GM12892 (cell line): Measurements from ENCODE around the gene LNX1.

Experiments
- DNase-seq: peaks from one replicate; pipeline ENCODE4 v3.0.0; 2011; ENCODE audit not compliant: insufficient read length
- FAIRE-seq: peaks from 2 replicates; lab custom pipeline; 2011; peaks lifted over from hg19 to GRCh38; lab: Jason Lieb, UNC
- POLR2A ChIP-seq: IDR thresholded peaks from 2 replicates; pipeline ENCODE4 v1.6.1; 2011; ENCODE audit warnings: low read depth, low read length, control low read depth
- POLR2AphosphoS5 ChIP-seq: IDR thresholded peaks from 2 replicates; pipeline ENCODE4 v1.6.1; 2011; ENCODE audit warnings: low read depth, low read length, control low read depth
- TAF1 ChIP-seq: IDR thresholded peaks from 2 replicates; pipeline ENCODE4 v1.6.1; 2011; ENCODE audit warnings: low read depth, mild to moderate bottlenecking, control low read depth, low read length, borderline replicate concordance

LNX1 gene

DNA sequence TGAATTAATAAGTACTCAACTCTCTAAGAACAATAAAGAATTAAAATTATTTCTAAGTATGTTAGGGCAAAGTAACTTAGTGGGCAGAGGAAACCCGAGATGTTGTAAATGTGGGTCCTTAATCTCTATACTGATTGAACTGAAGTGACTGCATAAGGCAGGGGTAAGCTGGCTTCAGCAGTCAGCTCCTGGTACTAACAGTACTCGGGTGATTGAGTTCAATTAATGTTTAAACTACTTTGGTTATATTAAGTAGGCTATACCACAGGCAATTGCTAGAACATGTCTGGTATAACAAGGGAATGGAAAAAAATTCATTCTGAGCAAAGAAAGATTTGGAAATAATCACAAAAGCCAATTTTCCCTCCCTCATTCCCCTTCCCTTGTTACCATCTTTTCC, 90.7 kb downstream of the LNX1 start:
- DNase-seq: no peak
- TF ChIP-seq POLR2A (no peak), TAF1 (no peak), POLR2AphosphoS5 (no peak)
- no peak for FAIRE-seq

DNA sequence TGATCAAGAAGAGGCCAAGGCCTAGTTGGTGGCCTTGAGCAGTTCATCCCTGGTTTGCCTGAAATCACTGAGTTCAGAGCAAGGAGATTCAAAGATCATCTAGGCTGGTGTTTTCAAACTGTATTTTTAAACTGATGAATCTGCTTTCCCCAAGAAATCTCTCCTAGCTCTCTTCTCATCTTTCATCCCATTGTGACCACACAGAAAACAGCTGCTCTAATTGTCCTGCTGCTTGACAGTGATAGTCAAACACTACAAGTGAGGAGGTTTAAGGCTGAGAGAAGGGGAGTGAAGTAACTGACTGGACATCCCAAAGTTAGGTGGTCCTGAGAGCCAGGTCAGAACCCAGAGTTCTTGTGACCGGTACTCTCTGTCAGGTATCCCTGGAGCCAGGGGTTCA, 91.5 kb downstream of the LNX1 start:
- TF ChIP-seq TAF1 (no peak), POLR2A (no peak), POLR2AphosphoS5 (no peak)
- DNase-seq (no peak), FAIRE-seq (no peak)

DNA sequence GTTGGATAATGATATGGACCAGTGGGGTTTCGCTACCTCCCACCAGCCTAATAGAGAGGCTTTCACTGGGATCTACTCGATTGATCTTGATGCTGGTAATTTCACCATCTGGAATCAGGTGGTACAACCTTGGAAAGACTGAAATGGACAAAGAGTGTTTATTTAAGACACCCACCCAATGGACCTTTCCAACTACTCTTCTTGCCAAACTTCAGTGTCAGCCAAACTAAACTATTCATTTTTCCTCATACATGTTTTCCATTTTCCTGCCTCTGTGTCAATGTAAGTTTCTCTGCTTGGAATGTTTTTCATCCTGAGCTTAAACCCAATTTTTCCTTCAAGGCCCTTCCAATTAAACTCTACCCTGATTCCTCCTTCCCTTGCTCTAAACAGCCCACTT, 92.6 kb downstream of the LNX1 start:
- TF ChIP-seq TAF1: no peak
- no peak for TF ChIP-seq POLR2AphosphoS5
- TF ChIP-seq POLR2A: no peak
- no peak for DNase-seq
- no peak for FAIRE-seq

DNA sequence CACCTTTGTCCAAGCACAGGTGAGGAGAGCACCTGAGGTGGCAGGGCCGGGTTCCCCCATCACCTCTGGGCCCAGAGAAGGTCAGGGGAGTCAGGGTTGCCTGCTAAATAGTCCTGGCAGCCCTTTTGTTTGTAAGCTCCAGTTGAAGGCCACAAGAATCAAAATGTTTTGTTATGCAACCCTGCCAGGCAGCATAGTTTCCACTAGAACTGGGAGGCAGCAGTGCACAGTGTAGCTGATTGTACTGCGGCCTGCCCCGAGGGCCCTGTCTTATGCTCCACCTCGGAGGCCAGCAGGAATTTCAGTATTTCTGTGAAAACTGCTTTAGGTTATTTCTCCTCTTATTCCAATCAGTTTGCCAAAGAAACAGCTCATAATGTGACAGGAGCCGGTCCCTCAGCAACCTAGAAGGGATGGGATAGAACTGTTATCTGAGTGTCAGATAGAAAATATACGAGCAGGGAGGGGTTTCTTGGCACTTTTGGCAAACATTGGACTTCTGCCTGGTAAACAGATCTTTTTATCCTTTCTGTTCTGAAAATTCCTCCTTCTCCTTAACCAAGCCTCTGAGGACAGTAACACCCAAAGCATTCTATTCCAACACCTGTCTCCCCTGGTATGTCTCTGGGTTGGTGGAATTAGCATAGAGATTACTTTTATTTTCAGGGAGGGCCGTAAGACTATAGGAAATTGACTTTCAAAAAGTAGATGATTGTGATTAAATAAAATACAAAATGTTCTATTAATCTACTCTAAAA, 93.6 kb downstream of the LNX1 start:
- no peak for TF ChIP-seq POLR2A
- no peak for TF ChIP-seq POLR2AphosphoS5
- no peak for TF ChIP-seq TAF1
- no peak for FAIRE-seq
- no peak for DNase-seq

DNA sequence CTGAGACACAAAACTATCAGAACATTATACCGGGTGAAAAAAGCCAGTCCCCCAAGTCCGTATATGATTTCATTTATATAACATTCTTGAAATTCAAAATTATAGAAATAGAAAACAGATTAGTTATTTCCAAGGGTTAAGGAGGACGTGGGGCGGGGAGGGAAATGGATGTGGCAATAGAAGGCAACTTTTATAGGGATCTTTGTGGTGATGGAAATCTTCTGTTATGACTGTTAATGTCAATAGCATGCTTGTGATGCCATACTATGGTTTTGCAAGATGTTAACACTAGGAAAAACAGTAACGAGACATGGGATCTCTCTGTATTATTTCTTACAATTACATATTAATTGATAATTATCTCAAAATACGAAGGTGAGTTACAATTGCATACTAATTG, 96.4 kb downstream of the LNX1 start:
- DNase-seq (no peak), FAIRE-seq (no peak)
- TF ChIP-seq POLR2A (no peak), POLR2AphosphoS5 (no peak), TAF1 (no peak)

DNA sequence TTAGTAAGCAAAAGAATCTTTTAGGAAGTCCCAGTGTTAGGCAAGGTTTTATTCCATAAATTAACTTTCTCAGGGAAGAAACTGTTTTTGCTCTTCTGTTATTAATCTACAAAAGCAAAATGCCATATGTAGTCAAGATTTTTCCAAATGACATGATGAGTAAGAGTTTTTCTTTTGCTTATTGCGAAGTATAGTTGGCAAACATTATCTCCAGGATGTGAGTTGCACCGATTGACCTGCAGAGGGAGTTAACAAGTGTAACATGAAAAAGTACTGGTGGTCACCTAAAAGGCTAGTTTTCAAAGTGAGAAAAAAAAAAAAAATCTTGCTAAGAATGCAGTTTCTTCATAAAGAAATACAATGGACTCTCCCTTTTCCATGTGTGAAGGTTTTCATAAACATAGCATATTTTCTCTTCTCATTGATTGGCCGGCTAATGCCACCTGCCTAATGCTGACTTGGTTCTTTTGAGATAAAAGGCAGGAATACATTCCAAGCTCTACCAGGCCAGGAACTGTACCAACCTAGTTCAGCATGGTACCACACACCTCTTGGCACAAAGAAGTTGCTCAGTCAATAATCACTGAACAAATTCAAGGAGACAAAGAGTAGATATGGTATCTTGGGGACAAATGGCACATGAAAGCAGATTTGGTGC, 100.2 kb downstream of the LNX1 start:
- FAIRE-seq (no peak), DNase-seq (no peak)
- TF ChIP-seq POLR2A (no peak), POLR2AphosphoS5 (no peak), TAF1 (no peak)

DNA sequence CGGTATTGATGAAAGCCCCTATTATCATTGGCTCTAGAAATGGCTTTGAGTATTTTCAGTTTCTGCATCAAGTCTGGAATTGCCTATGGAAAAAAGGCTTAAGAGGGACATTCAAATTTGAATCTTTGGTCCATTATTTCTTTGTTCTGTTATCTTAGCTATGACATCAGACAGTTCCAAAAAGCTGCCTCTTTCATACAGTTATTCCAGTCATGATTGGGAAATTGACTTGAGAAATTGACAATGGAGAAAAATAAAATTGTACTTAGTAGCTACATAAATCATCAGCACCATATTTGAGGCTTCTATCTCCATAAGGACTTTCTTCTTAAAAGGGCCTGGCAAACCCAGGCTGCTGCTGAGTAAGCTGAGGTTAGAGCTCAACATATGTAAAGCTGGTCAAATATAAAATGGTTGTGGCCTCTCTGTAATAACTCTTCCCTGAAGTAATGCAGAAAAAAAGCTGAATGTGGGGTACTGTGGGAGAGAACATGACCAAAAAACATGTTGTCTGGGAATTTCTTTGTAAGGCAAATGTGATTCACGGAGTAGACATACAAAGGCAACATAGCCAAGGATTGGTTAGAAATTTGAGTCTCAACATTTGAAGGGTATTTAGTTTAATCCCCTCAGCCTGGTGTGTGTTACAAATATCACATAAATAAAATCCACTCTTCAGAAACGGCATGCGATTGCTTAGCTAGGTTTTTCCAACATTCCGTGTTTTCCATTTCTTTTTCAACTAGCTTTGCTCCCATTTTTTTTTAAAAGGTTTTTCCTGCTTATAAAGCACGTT, 100.9 kb downstream of the LNX1 start:
- TF ChIP-seq POLR2AphosphoS5: no peak
- no peak for TF ChIP-seq TAF1
- no peak for TF ChIP-seq POLR2A
- FAIRE-seq (no peak), DNase-seq (no peak)

DNA sequence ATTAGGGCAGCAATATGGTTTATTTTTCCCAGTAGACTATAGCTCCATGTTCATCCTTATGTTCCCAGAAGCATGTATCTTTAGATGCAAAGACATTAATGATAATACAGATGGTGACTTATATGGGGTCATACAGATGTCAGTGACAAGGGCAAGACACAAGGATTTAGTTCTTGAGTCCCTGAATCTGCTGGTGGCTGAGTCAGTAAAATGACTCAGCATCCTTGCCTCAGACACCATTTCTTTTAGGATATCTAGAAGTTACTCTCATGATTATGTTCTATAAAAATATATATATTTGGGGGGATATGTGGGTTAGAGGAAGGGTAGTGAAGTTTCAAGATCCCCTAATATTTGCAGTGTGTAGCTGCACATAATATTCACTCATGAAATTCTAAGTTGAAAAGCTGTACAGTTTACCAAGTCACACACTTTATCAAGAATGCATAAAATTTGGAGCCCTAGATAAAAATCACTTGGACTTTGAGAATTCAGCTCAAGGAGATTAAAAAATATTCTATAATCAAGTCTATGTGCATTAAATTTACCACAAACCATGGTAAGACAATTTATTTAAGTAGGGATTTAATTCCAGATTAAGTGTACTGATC, 101.9 kb downstream of the LNX1 start:
- FAIRE-seq (no peak), DNase-seq (no peak)
- TF ChIP-seq POLR2AphosphoS5 (no peak), POLR2A (no peak), TAF1 (no peak)

DNA sequence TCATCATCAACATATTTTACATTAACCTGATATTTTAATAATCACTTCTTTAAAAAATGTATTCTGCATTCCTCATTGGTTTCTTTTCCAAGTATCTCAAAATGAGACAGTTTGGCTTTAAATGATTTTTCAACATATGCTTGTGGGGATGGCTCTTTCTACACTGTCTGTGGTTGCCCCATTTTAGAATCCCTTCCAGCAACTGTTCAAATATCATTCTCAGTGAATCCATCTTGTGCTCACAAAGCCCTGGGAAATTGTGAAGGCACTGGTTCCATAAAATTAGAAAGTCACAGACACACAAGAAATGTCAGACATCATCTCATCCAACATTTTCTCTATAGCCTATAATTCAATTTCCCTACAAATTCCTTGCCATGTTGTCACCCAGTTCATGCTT, 103.5 kb downstream of the LNX1 start:
- DNase-seq: no peak
- TF ChIP-seq TAF1 (no peak), POLR2A (no peak), POLR2AphosphoS5 (no peak)

DNA sequence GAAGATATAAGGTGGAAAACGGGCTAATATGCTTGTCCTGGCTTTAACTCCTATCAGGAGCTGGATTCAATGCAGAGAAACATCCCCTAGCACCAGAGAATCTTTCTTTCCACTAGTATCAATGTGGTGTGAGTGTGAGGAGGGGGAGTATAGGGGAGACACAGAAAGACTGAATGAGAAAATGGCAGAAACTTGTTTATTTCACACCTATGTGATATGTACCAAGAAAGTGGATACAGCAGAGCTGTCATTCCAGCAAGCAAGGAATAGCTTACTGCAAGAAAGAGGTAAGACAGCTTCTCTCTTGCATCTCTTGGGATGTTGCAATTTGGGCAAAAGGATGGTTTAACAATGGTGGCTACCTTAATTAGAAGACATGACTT, 105.6 kb downstream of the LNX1 start:
- FAIRE-seq: no peak
- no peak for DNase-seq

More for the DNA sequence above, 103.5 kb downstream of the LNX1 start:
- no peak for FAIRE-seq

DNA sequence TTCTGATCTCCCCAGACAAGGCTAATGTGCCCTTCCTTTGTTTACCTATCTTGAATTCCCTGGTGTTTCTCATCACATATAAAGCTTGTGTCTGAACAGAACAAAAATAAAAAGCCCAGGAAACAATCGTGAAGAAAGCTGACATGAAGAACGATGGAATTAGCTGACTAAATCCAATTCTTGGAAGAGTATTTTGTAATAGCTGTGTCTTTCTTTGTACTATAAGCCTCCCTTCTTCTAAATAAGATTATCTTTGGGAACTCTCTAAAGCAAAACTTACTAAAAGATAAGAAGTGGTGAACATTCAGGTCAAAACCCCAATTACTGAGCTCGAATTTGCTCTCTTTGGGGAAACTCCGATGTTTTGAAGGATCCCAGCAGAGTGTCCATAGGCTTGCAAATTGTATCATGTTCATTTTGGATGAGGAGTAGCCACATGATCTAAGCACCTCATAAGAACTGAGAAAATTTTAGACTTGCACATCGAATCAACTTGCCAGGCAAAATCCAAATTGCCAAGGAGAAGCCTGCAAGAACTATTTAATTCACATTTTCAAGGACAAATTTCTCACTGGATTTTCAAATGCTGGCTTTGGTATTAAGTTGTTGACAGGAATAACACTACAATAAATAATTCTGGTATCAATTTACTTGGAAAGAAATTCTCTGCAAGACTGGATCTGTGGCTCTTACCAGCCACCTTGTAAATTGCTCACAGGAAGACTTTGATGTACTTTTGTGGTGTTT, 106.2 kb downstream of the LNX1 start:
- no peak for TF ChIP-seq POLR2A
- TF ChIP-seq POLR2AphosphoS5: no peak
- TF ChIP-seq TAF1: no peak
- FAIRE-seq: no peak
- no peak for DNase-seq

More for the DNA sequence above, 105.6 kb downstream of the LNX1 start:
- TF ChIP-seq POLR2AphosphoS5 (no peak), POLR2A (no peak), TAF1 (no peak)
